KMS-11 (cell line): ENCODE data around the gene MMP28.

ENCODE experiments used
- H2AFZ ChIP-seq: fragments of 200-600 bp; sonication (generic); 2 replicates; pipeline ENCODE4 v1.6.1; 2016; ENCODE audit warnings: antibody characterized with exemption, mixed run types, low read depth
- H3K27ac ChIP-seq: fragments of 200-600 bp; sonication (generic); 2 replicates; pipeline ENCODE4 v1.6.1; 2016; ENCODE audit warnings: mild to moderate bottlenecking, mixed run types
- H3K27me3 ChIP-seq: fragments of 200-600 bp; sonication (generic); 2 replicates; pipeline ENCODE4 v1.6.1; 2017; ENCODE audit warnings: mild to moderate bottlenecking, low read depth, mixed run types, moderate library complexity; ENCODE audit not compliant: insufficient read depth
- H3K36me3 ChIP-seq: fragments of 200-600 bp; sonication (generic); 2 replicates; pipeline ENCODE4 v1.6.1; 2017; ENCODE audit warnings: mild to moderate bottlenecking, mixed run types; ENCODE audit not compliant: insufficient read depth
- H3K4me1 ChIP-seq: fragments of 200-600 bp; sonication (generic); 2 replicates; pipeline ENCODE4 v1.6.1; 2016; ENCODE audit warnings: mild to moderate bottlenecking, low read depth, mixed run types; ENCODE audit not compliant: poor library complexity, severe bottlenecking
- H3K4me2 ChIP-seq: fragments of 200-600 bp; sonication (generic); 2 replicates; pipeline ENCODE4 v1.7.0; 2016; ENCODE audit warnings: mild to moderate bottlenecking, mixed run types
- H3K4me3 ChIP-seq: fragments of 200-600 bp; sonication (generic); IDR thresholded peaks from 2 replicates; pipeline ENCODE4 v1.6.1; 2017; ENCODE audit warnings: low read depth, low read length, mixed read lengths; ENCODE audit not compliant: insufficient read depth
- H3K79me2 ChIP-seq: fragments of 200-600 bp; sonication (generic); 2 replicates; pipeline ENCODE4 v1.6.1; 2016; ENCODE audit warnings: low read depth, mixed run types; ENCODE audit not compliant: insufficient read depth
- H3K9ac ChIP-seq: fragments of 200-600 bp; sonication (generic); 2 replicates; pipeline ENCODE4 v1.6.1; 2016; ENCODE audit warnings: mild to moderate bottlenecking, mixed run types
- H4K20me1 ChIP-seq: fragments of 200-600 bp; sonication (generic); 2 replicates; pipeline ENCODE4 v1.6.1; 2016; ENCODE audit warnings: mild to moderate bottlenecking, mixed run types; ENCODE audit not compliant: insufficient read depth
- CTCF ChIP-seq: fragments of 200-600 bp; sonication (generic); conservative IDR thresholded peaks from 2 replicates; pipeline ENCODE4 v1.6.1; 2017; ENCODE audit warnings: low read depth, mild to moderate bottlenecking, antibody characterized with exemption, low read length, moderate library complexity, mixed read lengths

The MMP28 gene

DNA sequence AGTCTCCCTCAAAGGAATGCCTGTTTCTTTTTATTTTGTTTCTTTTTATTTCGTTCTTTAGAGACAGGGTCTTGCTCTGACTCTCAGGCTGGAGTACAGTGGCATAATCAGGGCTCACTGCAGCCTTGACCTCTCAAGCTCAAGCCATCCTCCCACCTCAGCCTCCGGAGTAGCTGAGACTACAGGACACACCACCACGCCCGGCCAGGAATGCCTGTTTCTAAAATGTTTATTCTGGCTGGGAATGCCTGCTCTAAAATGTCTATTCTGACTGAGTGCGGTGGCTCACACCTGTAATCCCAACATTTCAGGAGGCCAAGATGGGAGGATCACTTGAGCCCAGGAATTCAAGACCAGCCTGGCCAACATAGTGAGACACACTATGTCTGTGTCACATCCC is 2.5 kb upstream of the MMP28 start:
- Histone ChIP-seq H3K9ac (no peak overlapping the region), H3K27me3 (peaks cover 15% of the 10 kb centered on the region; the same call in 1 of the 2 replicates), H3K4me2 (no peak overlapping the region), H3K4me1 (no peaks in the 10 kb centered on the region), H3K36me3 (no peaks in the 10 kb centered on the region), H2AFZ (no peak overlapping the region), H3K27ac (no peak overlapping the region), H3K79me2 (no peaks in the 10 kb centered on the region), H3K4me3 (no peak overlapping the region), H4K20me1 (no peaks in the 10 kb centered on the region)
- no peak for TF ChIP-seq CTCF

DNA sequence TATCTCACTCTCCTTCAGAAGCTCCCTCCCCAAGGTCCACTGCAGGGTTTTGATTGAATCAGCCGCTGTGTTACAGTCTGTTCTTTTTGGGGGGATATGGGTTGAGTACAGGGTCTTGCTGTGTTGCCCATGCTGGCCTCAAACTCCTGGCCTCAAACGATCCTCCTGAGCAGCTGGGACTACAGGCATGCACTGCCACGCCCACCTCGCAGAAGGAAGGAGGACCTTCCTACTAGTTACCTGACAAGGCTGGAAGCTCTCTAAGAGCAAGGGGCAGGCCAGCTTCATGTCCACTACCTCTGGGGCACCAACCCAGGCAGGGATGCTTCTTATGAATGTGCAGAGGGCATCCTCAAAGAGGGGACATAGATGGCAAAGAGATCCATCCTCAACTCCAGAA is 1.9 kb upstream of the MMP28 start:
- Histone ChIP-seq H3K27me3 (peaks cover 15% of the 10 kb centered on the region; the same call in 1 of the 2 replicates), H3K9ac (no peak overlapping the region), H3K4me3 (no peak overlapping the region), H3K79me2 (no peaks in the 10 kb centered on the region), H3K36me3 (no peaks in the 10 kb centered on the region), H3K4me2 (no peak overlapping the region), H2AFZ (no peak overlapping the region), H3K27ac (no peak overlapping the region), H4K20me1 (no peaks in the 10 kb centered on the region), H3K4me1 (no peaks in the 10 kb centered on the region)
- no peak for TF ChIP-seq CTCF

- no peaks in the 10 kb centered on the region for H4K20me1 ChIP-seq
- no peaks in the 10 kb centered on the region for H3K79me2 ChIP-seq
- H3K4me1 ChIP-seq: no peaks in the 10 kb centered on the region
- no peaks in the 10 kb centered on the region for H3K36me3 ChIP-seq
- no peak overlapping the region for H3K27ac ChIP-seq
- H3K4me3 ChIP-seq: no peak overlapping the region
- no peak overlapping the region for H3K9ac ChIP-seq
- H3K27me3 ChIP-seq: peaks cover 15% of the 10 kb centered on the region; the same call in 1 of the 2 replicates
- no peak overlapping the region for H2AFZ ChIP-seq
- no peak for TF ChIP-seq CTCF
- no peak overlapping the region for H3K4me2 ChIP-seq
Observed at GRCh38 chr17:35796942-35797341, 1.5 kb upstream of the MMP28 start.

DNA sequence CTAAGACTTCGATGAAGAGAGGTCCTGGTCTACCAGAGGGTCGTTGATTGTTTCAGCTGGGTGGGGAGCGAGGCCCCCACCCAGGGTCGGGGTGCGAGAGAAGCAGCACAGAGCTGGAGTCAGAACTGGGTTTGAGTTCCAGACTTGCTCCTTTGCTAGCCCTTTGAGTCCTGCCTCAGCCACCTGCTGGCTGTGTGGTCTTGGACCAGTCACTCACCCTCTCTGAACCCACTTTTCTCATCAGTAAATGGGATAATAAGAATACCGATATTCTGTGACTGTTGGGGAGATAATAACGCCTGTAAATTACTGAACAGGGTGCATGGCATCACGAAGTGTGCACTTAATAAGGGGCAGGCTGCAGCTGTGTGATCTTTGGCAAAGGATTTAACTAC is 427 bp upstream of the MMP28 start:
- Histone ChIP-seq H3K9ac (no peak overlapping the region), H3K27ac (no peak overlapping the region), H3K4me1 (no peaks in the 10 kb centered on the region), H2AFZ (no peak overlapping the region; the same call in 1 of the 2 replicates), H4K20me1 (no peaks in the 10 kb centered on the region), H3K79me2 (no peaks in the 10 kb centered on the region), H3K4me3 (no peak overlapping the region), H3K27me3 (peaks cover 15% of the 10 kb centered on the region; the same call in 1 of the 2 replicates), H3K4me2 (no peak overlapping the region), H3K36me3 (no peaks in the 10 kb centered on the region)
- no peak for TF ChIP-seq CTCF

GRCh38 chr17:35793257-35793656 is 2.2 kb downstream of the MMP28 start:
- Histone ChIP-seq H3K4me1 (no peaks in the 10 kb centered on the region), H3K4me3 (no peak overlapping the region)

More at GRCh38 chr17:35793257-35793656, 2.2 kb downstream of the MMP28 start:
- no peak overlapping the region for H2AFZ ChIP-seq
- H3K27me3 ChIP-seq: peaks cover 15% of the 10 kb centered on the region; the same call in 1 of the 2 replicates
- no peak overlapping the region for H3K9ac ChIP-seq
- H3K4me2 ChIP-seq: no peak overlapping the region
- no peak for TF ChIP-seq CTCF
- H3K36me3 ChIP-seq: no peaks in the 10 kb centered on the region
- H4K20me1 ChIP-seq: no peaks in the 10 kb centered on the region
- H3K79me2 ChIP-seq: no peaks in the 10 kb centered on the region
- H3K27ac ChIP-seq: no peak overlapping the region
